H9 (cell line): ENCODE results near the gene AP2M1. TPM values are rescaled to one million over a fixed set of nuclear protein-coding genes. Genes with fewer than 3 reads are reported as not detected.

Source experiments
- DNase-seq: peaks from one replicate; pipeline ENCODE4 v3.0.0-alpha.2; 2017
- H2AFZ ChIP-seq: one replicate; pipeline ENCODE4 v1.6.1; 2013; ENCODE audit warnings: mild to moderate bottlenecking, low read length, control low read depth, moderate library complexity
- H2AK5ac ChIP-seq: 2 replicates; pipeline ENCODE4 v1.6.1; 2013; ENCODE audit warnings: low read length, control low read depth, mixed read lengths; ENCODE audit not compliant: insufficient read length
- H2BK120ac ChIP-seq: one replicate; pipeline ENCODE4 v1.6.1; 2013; ENCODE audit warnings: low read depth, mild to moderate bottlenecking, low read length, control low read depth, inconsistent platforms; ENCODE audit not compliant: poor library complexity, severe bottlenecking
- H2BK12ac ChIP-seq: 2 replicates; pipeline ENCODE4 v1.6.1; 2013; ENCODE audit warnings: low read length, control low read depth, mixed read lengths, low read depth; ENCODE audit not compliant: insufficient read length
- H2BK15ac ChIP-seq: 2 replicates; pipeline ENCODE4 v1.6.1; 2013; ENCODE audit warnings: low read depth, low read length, control low read depth
- H2BK20ac ChIP-seq: one replicate; pipeline ENCODE4 v1.6.1; 2013; ENCODE audit warnings: low read depth, mild to moderate bottlenecking, low read length, control low read depth, inconsistent platforms; ENCODE audit not compliant: poor library complexity, severe bottlenecking
- H2BK5ac ChIP-seq: 2 replicates; pipeline ENCODE4 v1.6.1; 2013; ENCODE audit warnings: low read length, control low read depth, mixed read lengths; ENCODE audit not compliant: insufficient read length
- H3K14ac ChIP-seq: 2 replicates; pipeline ENCODE4 v1.6.1; 2013; ENCODE audit warnings: low read length, control low read depth; ENCODE audit not compliant: insufficient read depth
- H3K18ac ChIP-seq: 2 replicates; pipeline ENCODE4 v1.6.1; 2013; ENCODE audit warnings: low read depth, mild to moderate bottlenecking, mixed read lengths, low read length, control low read depth; ENCODE audit not compliant: insufficient read length
- H3K23ac ChIP-seq: 2 replicates; pipeline ENCODE4 v1.6.1; 2013; ENCODE audit warnings: low read length, control low read depth, mixed read lengths, low read depth; ENCODE audit not compliant: insufficient read length
- H3K23me2 ChIP-seq: 2 replicates; pipeline ENCODE4 v1.6.1; 2013; ENCODE audit warnings: low read depth, mild to moderate bottlenecking, mixed read lengths, low read length, control low read depth; ENCODE audit not compliant: insufficient read length, poor library complexity, severe bottlenecking
- H3K27ac ChIP-seq: 2 replicates; pipeline ENCODE4 v1.5.1; 2013; ENCODE audit warnings: low read length, control low read depth, mixed read lengths, low read depth; ENCODE audit not compliant: insufficient read length
- H3K27me3 ChIP-seq: 2 replicates; pipeline ENCODE4 v1.6.1; 2013; ENCODE audit warnings: low read length, control low read depth, inconsistent platforms; ENCODE audit not compliant: insufficient read depth
- H3K4ac ChIP-seq: 2 replicates; pipeline ENCODE4 v1.6.1; 2013; ENCODE audit warnings: low read depth, mild to moderate bottlenecking, control low read depth, inconsistent platforms, low read length, moderate library complexity
- H3K4me1 ChIP-seq: 2 replicates; pipeline ENCODE4 v1.6.1; 2013; ENCODE audit warnings: low read length, control low read depth, inconsistent platforms; ENCODE audit not compliant: insufficient read depth
- H3K4me2 ChIP-seq: 2 replicates; pipeline ENCODE4 v1.6.1; 2013; ENCODE audit warnings: low read length, control low read depth, mixed read lengths; ENCODE audit not compliant: insufficient read length, insufficient read depth
- H3K56ac ChIP-seq: 2 replicates; pipeline ENCODE4 v1.6.1; 2013; ENCODE audit warnings: low read depth, mild to moderate bottlenecking, mixed read lengths, low read length, control low read depth; ENCODE audit not compliant: insufficient read length
- H3K79me1 ChIP-seq: 2 replicates; pipeline ENCODE4 v1.6.1; 2013; ENCODE audit warnings: low read depth, mild to moderate bottlenecking, moderate library complexity, low read length, control low read depth, inconsistent platforms; ENCODE audit not compliant: insufficient read depth, poor library complexity, severe bottlenecking
- H3K79me2 ChIP-seq: 2 replicates; pipeline ENCODE4 v1.6.1; 2013; ENCODE audit warnings: low read length, control low read depth, inconsistent platforms; ENCODE audit not compliant: insufficient read depth
- H3K9ac ChIP-seq: 2 replicates; pipeline ENCODE4 v1.6.1; 2013; ENCODE audit warnings: low read length, control low read depth, mixed read lengths; ENCODE audit not compliant: insufficient read length; ENCODE audit errors: extremely low read depth
- H3K9me3 ChIP-seq: one replicate; pipeline ENCODE4 v1.6.1; 2013; ENCODE audit warnings: low read depth, low read length, inconsistent platforms; ENCODE audit not compliant: control insufficient read depth
- H3T11ph ChIP-seq: one replicate; pipeline ENCODE4 v1.6.1; 2013; ENCODE audit warnings: mild to moderate bottlenecking, low read length, control low read depth, inconsistent platforms
- H4K20me1 ChIP-seq: one replicate; pipeline ENCODE4 v1.6.1; 2013; ENCODE audit not compliant: control insufficient read depth, insufficient read length, insufficient read depth
- H4K5ac ChIP-seq: 2 replicates; pipeline ENCODE4 v1.6.1; 2013; ENCODE audit warnings: low read depth, mild to moderate bottlenecking, mixed read lengths, low read length, control low read depth; ENCODE audit not compliant: insufficient read length
- H4K8ac ChIP-seq: replicated peaks from 2 replicates; pipeline ENCODE4 v1.6.1; 2013; ENCODE audit warnings: low read length, control low read depth, mixed read lengths, low read depth; ENCODE audit not compliant: insufficient read length
- H4K91ac ChIP-seq: 2 replicates; pipeline ENCODE4 v1.6.1; 2013; ENCODE audit warnings: low read depth, mild to moderate bottlenecking, moderate library complexity, mixed read lengths, low read length, control low read depth; ENCODE audit not compliant: insufficient read length
- H3K27ac Mint-ChIP-seq, 3 experiments: 2 replicates in 2 of 3; 3 replicates in 1 of 3; pipeline ENCODE4 v1.8.0; 2020 to 2021; ENCODE audit warnings: mixed read lengths in 3 of 3, mild to moderate bottlenecking in 1 of 3, moderate library complexity in 1 of 3
- H3K27me3 Mint-ChIP-seq: 2 replicates; pipeline ENCODE4 v1.8.0; 2021; ENCODE audit warnings: low read depth, mild to moderate bottlenecking, moderate library complexity, mixed read lengths
- H3K36me3 Mint-ChIP-seq, 3 experiments: 2 replicates in 2 of 3; 3 replicates in 1 of 3; pipeline ENCODE4 v1.8.0; 2020 to 2021; ENCODE audit warnings: low read depth in 3 of 3, mixed read lengths in 3 of 3; ENCODE audit not compliant: insufficient read depth in 1 of 3
- H3K4me1 Mint-ChIP-seq, 2 experiments: 2 replicates each; pipeline ENCODE4 v1.8.0; 2020; ENCODE audit warnings: mixed read lengths in 2 of 2
- H3K4me3 Mint-ChIP-seq, 2 experiments: 2 replicates in 1 of 2; 3 replicates in 1 of 2; pipeline ENCODE4 v1.8.0; 2020 to 2021; ENCODE audit warnings: mild to moderate bottlenecking in 2 of 2, mixed read lengths in 2 of 2, moderate library complexity in 1 of 2
- H3K9me3 Mint-ChIP-seq, 2 experiments: 2 replicates in 1 of 2; 3 replicates in 1 of 2; pipeline ENCODE4 v1.8.0; 2020; ENCODE audit warnings: mild to moderate bottlenecking in 2 of 2, mixed read lengths in 2 of 2, moderate library complexity in 1 of 2
- WGBS: extraction: QIAGEN DNeasy Blood & Tissue Kit; methylation state at CpG from one replicate; pipeline ENCODE4 v1.1.7; 2013; ENCODE audit warnings: missing lambda C conversion rate, low lambda C conversion rate, mixed read lengths; ENCODE audit not compliant: insufficient read length; ENCODE audit errors: extremely low coverage; 5-methylcytosine and 5-hydroxymethylcytosine counted together
- total RNA-seq: library from RNA; stranded (reverse); gene quantifications from 2 replicates; pipeline ENCODE4 v1.2.1, GENCODE V29; 2021
- TF ChIP-seq, protein P1 (sequence below): fragments of 200-600 bp; sonication (generic); conservative IDR thresholded peaks from 3 replicates; pipeline ENCODE4 v1.8.0; 2021; ENCODE audit warnings: antibody characterized with exemption, mild to moderate bottlenecking

The AP2M1 gene
- total RNA-seq, 1 experiment from 2014 or later, result 443 TPM

DNA sequence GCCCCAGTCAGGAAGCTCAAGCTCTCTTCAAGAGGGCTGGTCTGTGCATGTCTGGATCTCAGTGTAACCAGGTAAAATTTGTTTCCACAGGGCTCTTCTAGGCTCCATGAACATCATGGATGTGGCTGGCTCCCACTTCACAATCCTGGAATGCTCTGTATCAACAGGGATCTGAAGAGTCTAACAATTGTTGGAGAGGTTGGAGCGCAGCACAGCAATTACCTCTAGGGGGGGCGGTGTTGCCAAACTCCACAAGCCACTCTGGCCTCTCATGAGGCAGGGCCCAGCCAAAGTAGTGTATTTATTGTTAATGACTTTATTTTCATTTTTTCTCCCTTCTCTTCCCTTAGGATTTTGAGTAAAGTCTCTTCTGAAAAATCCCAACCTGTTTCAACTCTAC is 45.6 kb upstream of the AP2M1 start:
- Histone ChIP-seq H3K27me3 (no peaks in the 10 kb centered on the region), H3K4me2 (no peak overlapping the region), H2BK120ac (no peak overlapping the region), H2BK5ac (no peak overlapping the region), H3K79me1 (no peaks in the 10 kb centered on the region), H3K9me3 (no peaks in the 10 kb centered on the region), H4K5ac (no peak overlapping the region), H3K18ac (no peak overlapping the region), H3K9ac (no peak overlapping the region), H2BK20ac (no peak overlapping the region), H3K27ac (no peak overlapping the region), H4K8ac (no peak overlapping the region), H3K4ac (no peak overlapping the region), H3K56ac (no peak overlapping the region), H4K20me1 (no peaks in the 10 kb centered on the region), H2AFZ (peak overlapping the region; percentile 96), H3K79me2 (no peaks in the 10 kb centered on the region), H4K91ac (no peak overlapping the region), H3T11ph (no peak overlapping the region), H2AK5ac (no peak overlapping the region), H2BK12ac (no peak overlapping the region), H3K4me1 (no peaks in the 10 kb centered on the region; the same call in 1 of the 2 replicates), H3K23me2 (peaks cover under 1% of the 10 kb centered on the region), H2BK15ac (no peak overlapping the region), H3K14ac (no peak overlapping the region), H3K23ac (no peak overlapping the region)
- Mint-ChIP-seq H3K27ac (peak overlapping the region in 1 of 3 experiments; percentile 84; a peak in 2 of 7 replicates), H3K4me3 (no peak overlapping the region), H3K9me3 (no peaks in the 10 kb centered on the region), H3K27me3 (no peaks in the 10 kb centered on the region; the same call in 1 of the 2 replicates), H3K36me3 (no peaks in the 10 kb centered on the region), H3K4me1 (peaks cover 7 to 13% of the 10 kb centered on the region in 2 experiments)
- TF ChIP-seq, protein P1, sequence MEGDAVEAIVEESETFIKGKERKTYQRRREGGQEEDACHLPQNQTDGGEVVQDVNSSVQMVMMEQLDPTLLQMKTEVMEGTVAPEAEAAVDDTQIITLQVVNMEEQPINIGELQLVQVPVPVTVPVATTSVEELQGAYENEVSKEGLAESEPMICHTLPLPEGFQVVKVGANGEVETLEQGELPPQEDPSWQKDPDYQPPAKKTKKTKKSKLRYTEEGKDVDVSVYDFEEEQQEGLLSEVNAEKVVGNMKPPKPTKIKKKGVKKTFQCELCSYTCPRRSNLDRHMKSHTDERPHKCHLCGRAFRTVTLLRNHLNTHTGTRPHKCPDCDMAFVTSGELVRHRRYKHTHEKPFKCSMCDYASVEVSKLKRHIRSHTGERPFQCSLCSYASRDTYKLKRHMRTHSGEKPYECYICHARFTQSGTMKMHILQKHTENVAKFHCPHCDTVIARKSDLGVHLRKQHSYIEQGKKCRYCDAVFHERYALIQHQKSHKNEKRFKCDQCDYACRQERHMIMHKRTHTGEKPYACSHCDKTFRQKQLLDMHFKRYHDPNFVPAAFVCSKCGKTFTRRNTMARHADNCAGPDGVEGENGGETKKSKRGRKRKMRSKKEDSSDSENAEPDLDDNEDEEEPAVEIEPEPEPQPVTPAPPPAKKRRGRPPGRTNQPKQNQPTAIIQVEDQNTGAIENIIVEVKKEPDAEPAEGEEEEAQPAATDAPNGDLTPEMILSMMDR, result peak; percentile 75
- no CpG with 5 or more reads among the region's 2 CpGs for WGBS
- DNase-seq, result peak; percentile 70
